Neural progenitor cell (in vitro differentiated cells): ENCODE results near the gene NFATC2. TPM values are rescaled to one million over a fixed set of nuclear protein-coding genes. Genes with fewer than 3 reads are reported as not detected.

ENCODE experiments used
- DNase-seq: peaks from one replicate; pipeline ENCODE4 v3.0.0-alpha.2; 2016; ENCODE audit warnings: low spot score
- H2AFZ ChIP-seq: fragments of 200-600 bp; sonication (generic); replicated peaks from 2 replicates; pipeline ENCODE4 v1.6.1; 2016; ENCODE audit warnings: antibody characterized with exemption
- H3F3A ChIP-seq: fragments of 200-600 bp; sonication (generic); 2 replicates; pipeline ENCODE4 v1.6.1; 2016; ENCODE audit warnings: antibody characterized with exemption, low read depth
- H3K27ac ChIP-seq: fragments of 200-600 bp; sonication (generic); 2 replicates; pipeline ENCODE4 v1.5.1; 2016; ENCODE audit warnings: mild to moderate bottlenecking
- H3K27me3 ChIP-seq: fragments of 200-600 bp; sonication (generic); 2 replicates; pipeline ENCODE4 v1.6.1; 2016; ENCODE audit warnings: mild to moderate bottlenecking, moderate library complexity
- H3K36me3 ChIP-seq: fragments of 200-600 bp; sonication (generic); 2 replicates; pipeline ENCODE4 v1.5.1; 2016
- H3K4me1 ChIP-seq: fragments of 200-600 bp; sonication (generic); 2 replicates; pipeline ENCODE4 v1.6.1; 2016; ENCODE audit warnings: mixed run types
- H3K4me2 ChIP-seq: fragments of 200-600 bp; sonication (generic); 2 replicates; pipeline ENCODE4 v1.6.1; 2016
- H3K4me3 ChIP-seq: fragments of 200-600 bp; sonication (generic); 2 replicates; pipeline ENCODE4 v1.5.1; 2016
- H3K79me2 ChIP-seq: fragments of 200-600 bp; sonication (generic); 2 replicates; pipeline ENCODE4 v1.6.1; 2016; ENCODE audit warnings: low read depth
- H3K9ac ChIP-seq: fragments of 200-600 bp; sonication (generic); 2 replicates; pipeline ENCODE4 v1.6.1; 2016
- H3K9me3 ChIP-seq: fragments of 200-600 bp; sonication (generic); 2 replicates; pipeline ENCODE4 v1.5.1; 2016; ENCODE audit warnings: low read depth
- H4K20me1 ChIP-seq: fragments of 200-600 bp; sonication (generic); 2 replicates; pipeline ENCODE4 v1.6.1; 2016; ENCODE audit warnings: low read depth
- H3K27ac Mint-ChIP-seq: 3 replicates; pipeline ENCODE4 v1.8.0; 2021; ENCODE audit warnings: mixed read lengths
- H3K27me3 Mint-ChIP-seq: 2 replicates; pipeline ENCODE4 v1.8.0; 2022; ENCODE audit warnings: low read depth, mild to moderate bottlenecking, inconsistent platforms, moderate library complexity, mixed read lengths; ENCODE audit not compliant: insufficient read depth
- H3K36me3 Mint-ChIP-seq: 3 replicates; pipeline ENCODE4 v1.8.0; 2021; ENCODE audit warnings: mixed read lengths
- H3K4me1 Mint-ChIP-seq: 3 replicates; pipeline ENCODE4 v1.8.0; 2021; ENCODE audit warnings: mixed read lengths
- H3K4me3 Mint-ChIP-seq: 3 replicates; pipeline ENCODE4 v1.8.0; 2021; ENCODE audit warnings: mild to moderate bottlenecking, moderate library complexity, mixed read lengths
- H3K9me3 Mint-ChIP-seq: 3 replicates; pipeline ENCODE4 v1.8.0; 2020; ENCODE audit warnings: mixed read lengths
- CTCF ChIP-seq: fragments of 200-600 bp; sonication (generic); IDR thresholded peaks from 2 replicates; pipeline ENCODE4 v1.5.1; 2017; ENCODE audit warnings: antibody characterized with exemption, mild to moderate bottlenecking
- EZH2 ChIP-seq: fragments of 200-600 bp; sonication (generic); IDR thresholded peaks from 2 replicates; pipeline ENCODE4 v1.6.1; 2017; ENCODE audit warnings: antibody characterized with exemption, mild to moderate bottlenecking, moderate library complexity
- EZH2phosphoT487 ChIP-seq: fragments of 200-600 bp; sonication (generic); IDR thresholded peaks from 2 replicates; pipeline ENCODE4 v1.6.1; 2017; ENCODE audit warnings: antibody characterized with exemption
- total RNA-seq: library from RNA; depleted of rRNA; stranded (reverse); fragments of >200 nt; gene quantifications from 2 replicates; pipeline ENCODE4 v1.2.3, GENCODE V29; 2015; ENCODE audit warnings: low replicate concordance

Gene NFATC2
- total RNA-seq, 1 donor from 2014 or later, result 0.19 TPM

- Mint-ChIP-seq H3K4me3 (no peak overlapping the region), H3K4me1 (peaks cover 12% of the 10 kb centered on the region), H3K9me3 (no peaks in the 10 kb centered on the region), H3K36me3 (no peaks in the 10 kb centered on the region), H3K27ac (no peak overlapping the region), H3K27me3 (peaks cover 3% of the 10 kb centered on the region)
- Histone ChIP-seq H3K9ac (no peak overlapping the region), H3F3A (no peaks in the 10 kb centered on the region), H3K27ac (no peak overlapping the region), H2AFZ (no peak overlapping the region), H3K4me1 (no peaks in the 10 kb centered on the region), H3K27me3 (no peaks in the 10 kb centered on the region), H3K36me3 (no peaks in the 10 kb centered on the region), H4K20me1 (no peaks in the 10 kb centered on the region), H3K79me2 (no peaks in the 10 kb centered on the region), H3K4me2 (no peak overlapping the region), H3K9me3 (no peaks in the 10 kb centered on the region), H3K4me3 (no peak overlapping the region)
- no peak for TF ChIP-seq CTCF
- no peak for TF ChIP-seq EZH2phosphoT487
- no peak for TF ChIP-seq EZH2
- no peak for DNase-seq
These were observed 105.2 kb downstream of the NFATC2 start for GRCh38 chr20:51437182-51437924.

- no peak overlapping the region for H3K4me2 ChIP-seq
These were observed 107.8 kb downstream of the NFATC2 start for GRCh38 chr20:51434580-51435247.

GRCh38 chr20:51434026-51434425 lies 108.5 kb downstream of the NFATC2 start:
- Histone ChIP-seq H3K4me1 (no peaks in the 10 kb centered on the region), H3K9ac (no peak overlapping the region), H3K4me3 (no peak overlapping the region), H4K20me1 (no peaks in the 10 kb centered on the region), H3F3A (no peaks in the 10 kb centered on the region), H3K27me3 (no peaks in the 10 kb centered on the region), H2AFZ (no peak overlapping the region), H3K36me3 (no peaks in the 10 kb centered on the region), H3K27ac (no peak overlapping the region), H3K9me3 (no peaks in the 10 kb centered on the region), H3K4me2 (no peak overlapping the region), H3K79me2 (no peaks in the 10 kb centered on the region)
- TF ChIP-seq CTCF (no peak), EZH2phosphoT487 (no peak), EZH2 (no peak)
- H3K36me3 Mint-ChIP-seq, result no peaks in the 10 kb centered on the region
- peaks cover 20% of the 10 kb centered on the region for H3K4me1 Mint-ChIP-seq
- H3K9me3 Mint-ChIP-seq, result no peaks in the 10 kb centered on the region
- H3K27ac Mint-ChIP-seq, result no peak overlapping the region
- H3K4me3 Mint-ChIP-seq, result no peak overlapping the region
- peaks cover 5% of the 10 kb centered on the region for H3K27me3 Mint-ChIP-seq
- DNase-seq, result no peak

More at GRCh38 chr20:51434580-51435247, 107.8 kb downstream of the NFATC2 start:
- Histone ChIP-seq H3K27me3 (no peaks in the 10 kb centered on the region), H3K9me3 (no peaks in the 10 kb centered on the region), H4K20me1 (no peaks in the 10 kb centered on the region), H3K36me3 (no peaks in the 10 kb centered on the region), H3K4me1 (no peaks in the 10 kb centered on the region), H3K27ac (no peak overlapping the region), H2AFZ (no peak overlapping the region), H3K79me2 (no peaks in the 10 kb centered on the region), H3K9ac (no peak overlapping the region), H3F3A (no peaks in the 10 kb centered on the region), H3K4me3 (no peak overlapping the region)
- TF ChIP-seq EZH2, result no peak
- TF ChIP-seq CTCF, result no peak
- TF ChIP-seq EZH2phosphoT487, result no peak
- Mint-ChIP-seq H3K36me3 (no peaks in the 10 kb centered on the region), H3K9me3 (no peaks in the 10 kb centered on the region), H3K4me3 (no peak overlapping the region), H3K27ac (no peak overlapping the region), H3K4me1 (peaks cover 16% of the 10 kb centered on the region), H3K27me3 (peaks cover 5% of the 10 kb centered on the region)
- DNase-seq, result no peak
